ENCODE measurements around the gene PMEPA1. TPM values are rescaled to one million over a fixed set of nuclear protein-coding genes. Genes with fewer than 3 reads are reported as not detected.

The PMEPA1 gene
- total and polyA plus RNA-seq, 10 of the 15 experiments (the other 5 are each of a cell fraction or from before 2014, with no cell fraction given), result 0.02 to 0.10 (median 0.04) TPM; not detected in 3

DNA sequence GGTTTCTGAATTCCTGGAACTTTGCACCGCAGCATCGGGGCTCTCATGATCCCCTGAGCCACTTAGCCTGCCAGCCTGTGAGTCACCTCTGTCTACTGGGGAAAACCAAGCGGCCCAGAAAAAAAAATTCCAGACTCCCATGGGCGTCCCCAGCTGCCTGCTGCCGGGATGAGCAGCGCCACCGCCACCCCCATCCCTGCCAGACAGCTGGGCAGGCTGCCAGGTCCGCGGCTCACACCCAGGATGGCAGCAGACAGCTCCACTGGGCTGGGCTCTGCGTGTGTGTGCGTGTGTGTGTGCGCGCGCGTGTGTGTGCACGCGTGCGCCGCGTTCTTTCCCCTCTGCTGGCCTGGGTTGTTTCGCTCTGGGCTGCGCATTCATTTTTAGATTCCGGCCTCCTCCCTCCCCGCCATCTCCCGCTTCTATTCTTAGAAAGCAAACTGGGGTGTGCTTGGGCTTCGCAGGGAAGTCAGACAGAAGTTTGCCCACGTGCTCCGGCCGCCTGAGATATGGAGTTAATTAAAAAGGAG lies 38.9 kb upstream of the PMEPA1 start (continued):
- no peak for TF ChIP-seq CREB1 (IDR thresholded peaks at IDR 0.05; ENCODE audit: low read depth)
- no peak for TF ChIP-seq NFYB (IDR thresholded peaks at IDR 0.05; ENCODE audit: insufficient read depth, low read depth, low read length)
- TF ChIP-seq RBBP5 (conservative IDR thresholded peaks at IDR 0.05), result no peak
- no peak for TF ChIP-seq ZSCAN29 (IDR thresholded peaks at IDR 0.05)
- TF ChIP-seq JUNB (IDR thresholded peaks at IDR 0.05), result 0 out of 2 replicates have a peak, but pooled peaks have one; percentile 11
- TF ChIP-seq MTA3 (IDR thresholded peaks at IDR 0.05; ENCODE audit: borderline replicate concordance, low read length), result no peak
- no peak for TF ChIP-seq LARP7 (IDR thresholded peaks at IDR 0.05)
- TF ChIP-seq MXI1 (IDR thresholded peaks at IDR 0.05; ENCODE audit: low read depth, low read length), result no peak
- no peak for TF ChIP-seq MTA2 (IDR thresholded peaks at IDR 0.05; ENCODE audit: low read depth)
- TF ChIP-seq, protein P1, sequence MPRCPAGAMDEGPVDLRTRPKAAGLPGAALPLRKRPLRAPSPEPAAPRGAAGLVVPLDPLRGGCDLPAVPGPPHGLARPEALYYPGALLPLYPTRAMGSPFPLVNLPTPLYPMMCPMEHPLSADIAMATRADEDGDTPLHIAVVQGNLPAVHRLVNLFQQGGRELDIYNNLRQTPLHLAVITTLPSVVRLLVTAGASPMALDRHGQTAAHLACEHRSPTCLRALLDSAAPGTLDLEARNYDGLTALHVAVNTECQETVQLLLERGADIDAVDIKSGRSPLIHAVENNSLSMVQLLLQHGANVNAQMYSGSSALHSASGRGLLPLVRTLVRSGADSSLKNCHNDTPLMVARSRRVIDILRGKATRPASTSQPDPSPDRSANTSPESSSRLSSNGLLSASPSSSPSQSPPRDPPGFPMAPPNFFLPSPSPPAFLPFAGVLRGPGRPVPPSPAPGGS (IDR thresholded peaks at IDR 0.05; ENCODE audit: borderline replicate concordance, insufficient read depth, low read depth, low read length, poor library complexity, severe bottlenecking), result no peak
- TF ChIP-seq, protein P2, sequence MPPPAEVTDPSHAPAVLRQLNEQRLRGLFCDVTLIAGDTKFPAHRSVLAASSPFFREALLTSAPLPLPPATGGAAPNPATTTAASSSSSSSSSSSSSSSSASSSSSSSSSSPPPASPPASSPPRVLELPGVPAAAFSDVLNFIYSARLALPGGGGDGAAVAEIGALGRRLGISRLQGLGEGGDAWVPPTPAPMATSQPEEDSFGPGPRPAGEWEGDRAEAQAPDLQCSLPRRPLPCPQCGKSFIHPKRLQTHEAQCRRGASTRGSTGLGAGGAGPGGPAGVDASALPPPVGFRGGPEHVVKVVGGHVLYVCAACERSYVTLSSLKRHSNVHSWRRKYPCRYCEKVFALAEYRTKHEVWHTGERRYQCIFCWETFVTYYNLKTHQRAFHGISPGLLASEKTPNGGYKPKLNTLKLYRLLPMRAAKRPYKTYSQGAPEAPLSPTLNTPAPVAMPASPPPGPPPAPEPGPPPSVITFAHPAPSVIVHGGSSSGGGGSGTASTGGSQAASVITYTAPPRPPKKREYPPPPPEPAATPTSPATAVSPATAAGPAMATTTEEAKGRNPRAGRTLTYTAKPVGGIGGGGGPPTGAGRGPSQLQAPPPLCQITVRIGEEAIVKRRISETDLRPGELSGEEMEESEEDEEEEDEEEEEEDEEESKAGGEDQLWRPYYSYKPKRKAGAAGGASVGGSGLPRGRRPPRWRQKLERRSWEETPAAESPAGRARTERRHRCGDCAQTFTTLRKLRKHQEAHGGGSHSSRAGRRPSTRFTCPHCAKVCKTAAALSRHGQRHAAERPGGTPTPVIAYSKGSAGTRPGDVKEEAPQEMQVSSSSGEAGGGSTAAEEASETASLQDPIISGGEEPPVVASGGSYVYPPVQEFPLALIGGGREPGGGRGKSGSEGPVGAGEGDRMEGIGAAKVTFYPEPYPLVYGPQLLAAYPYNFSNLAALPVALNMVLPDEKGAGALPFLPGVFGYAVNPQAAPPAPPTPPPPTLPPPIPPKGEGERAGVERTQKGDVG (CRISPR knock-in tag; IDR thresholded peaks at IDR 0.05), result no peak
- TF ChIP-seq YBX1 (IDR thresholded peaks at IDR 0.05), result no peak
- no peak for TF ChIP-seq TARDBP (IDR thresholded peaks at IDR 0.05; ENCODE audit: borderline replicate concordance)
- no peak for TF ChIP-seq RAD21 (IDR thresholded peaks at IDR 0.05; ENCODE audit: insufficient read depth, low read depth, low read length)
- TF ChIP-seq ETV6 (conservative IDR thresholded peaks at IDR 0.05 in 1 of 2, IDR thresholded peaks at IDR 0.05 in 1 of 2; ENCODE audit: borderline replicate concordance in 1 of 2, low read depth in 1 of 2), result no peak
- TF ChIP-seq, protein P3, sequence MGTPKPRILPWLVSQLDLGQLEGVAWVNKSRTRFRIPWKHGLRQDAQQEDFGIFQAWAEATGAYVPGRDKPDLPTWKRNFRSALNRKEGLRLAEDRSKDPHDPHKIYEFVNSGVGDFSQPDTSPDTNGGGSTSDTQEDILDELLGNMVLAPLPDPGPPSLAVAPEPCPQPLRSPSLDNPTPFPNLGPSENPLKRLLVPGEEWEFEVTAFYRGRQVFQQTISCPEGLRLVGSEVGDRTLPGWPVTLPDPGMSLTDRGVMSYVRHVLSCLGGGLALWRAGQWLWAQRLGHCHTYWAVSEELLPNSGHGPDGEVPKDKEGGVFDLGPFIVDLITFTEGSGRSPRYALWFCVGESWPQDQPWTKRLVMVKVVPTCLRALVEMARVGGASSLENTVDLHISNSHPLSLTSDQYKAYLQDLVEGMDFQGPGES (IDR thresholded peaks at IDR 0.05), result no peak
- no peak for TF ChIP-seq KDM1A (IDR thresholded peaks at IDR 0.05; ENCODE audit: borderline replicate concordance)
- TF ChIP-seq IKZF2 (IDR thresholded peaks at IDR 0.05), result peak; percentile 49 to 51; a peak in 2 of 4 replicates
- TF ChIP-seq, protein P4, sequence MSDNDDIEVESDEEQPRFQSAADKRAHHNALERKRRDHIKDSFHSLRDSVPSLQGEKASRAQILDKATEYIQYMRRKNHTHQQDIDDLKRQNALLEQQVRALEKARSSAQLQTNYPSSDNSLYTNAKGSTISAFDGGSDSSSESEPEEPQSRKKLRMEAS (IDR thresholded peaks at IDR 0.05; ENCODE audit: low read depth, low read length), result peak; percentile 77; the same call in 1 of the 2 replicates
- no peak for TF ChIP-seq ELK1 (IDR thresholded peaks at IDR 0.05; ENCODE audit: low read depth, low read length)
- TF ChIP-seq NRF1 (conservative IDR thresholded peaks at IDR 0.05; ENCODE audit: low read depth, low read length), result 0 out of 2 replicates have a peak, but pooled peaks have one; percentile 14
- TF ChIP-seq SREBF2 (IDR thresholded peaks at IDR 0.05; ENCODE audit: low read length), result no peak
